Measurements from ENCODE around the gene PPP2R3B.

Gene PPP2R3B

GRCh38 chrX:318739-319578, 67.7 kb downstream of the PPP2R3B start, which contains the start of gene GTPBP6:
GTPBP6 (minus strand) TSS chrX:318796; CDS start chrX:318787, 9 bp downstream.
- H3K9me2 ChIP-seq (replicated peaks; ENCODE audit: control insufficient read depth, low read length) = no peaks in the 10 kb centered on the region
- H3F3A ChIP-seq (ENCODE audit: control insufficient read depth, insufficient read depth) = peaks cover 10% of the 10 kb centered on the region; the same call in 1 of the 2 replicates
- no peaks in the 10 kb centered on the region for H3K9me3 ChIP-seq (ENCODE audit: control insufficient read depth, insufficient read depth, low read length)
- H3K4me3 ChIP-seq (ENCODE audit: low read length) = peak within 1 kb of the TSS; percentile 96
- peak within 1 kb of the TSS; percentile 72 for H3K27ac ChIP-seq (ENCODE audit: low read depth, low read length)
- H3K4me1 ChIP-seq (ENCODE audit: control insufficient read depth, low read length) = peaks cover 30% of the 10 kb centered on the region
- H3K36me3 ChIP-seq (ENCODE audit: control insufficient read depth, low read length) = peaks cover 28% of the 10 kb centered on the region
- peaks cover 32% of the 10 kb centered on the region for H3K79me2 ChIP-seq (ENCODE audit: control insufficient read depth, low read length)
- 0 out of 2 replicates have a peak, but pooled peaks cover 6% of the 10 kb centered on the region for H4K20me1 ChIP-seq (ENCODE audit: control insufficient read depth, insufficient read depth, low read depth, low read length)
- H3K27me3 ChIP-seq (ENCODE audit: control insufficient read depth, low read length) = no peaks in the 10 kb centered on the region; the same call in 1 of the 2 replicates
- TF ChIP-seq CTCF (IDR thresholded peaks at IDR 0.05; ENCODE audit: low read depth, low read length, poor library complexity, severe bottlenecking) (peak; percentile 22), EZH2phosphoT487 (IDR thresholded peaks at IDR 0.05; ENCODE audit: borderline replicate concordance, low read length) (no peak)
- H3K4me2 ChIP-seq (ENCODE audit: low read length) = peak within 1 kb of the TSS; percentile 95

GRCh38 chrX:318068-318738, 68.5 kb downstream of the PPP2R3B start:
- no peaks in the 10 kb centered on the region; the same call in 1 of the 2 replicates for H3K27me3 ChIP-seq (ENCODE audit: control insufficient read depth, low read length)
- no peaks in the 10 kb centered on the region for H3K9me3 ChIP-seq (ENCODE audit: control insufficient read depth, insufficient read depth, low read length)
- TF ChIP-seq EZH2phosphoT487 (IDR thresholded peaks at IDR 0.05; ENCODE audit: borderline replicate concordance, low read length) (no peak), CTCF (IDR thresholded peaks at IDR 0.05; ENCODE audit: low read depth, low read length, poor library complexity, severe bottlenecking) (no peak)
- H3K9me2 ChIP-seq (replicated peaks; ENCODE audit: control insufficient read depth, low read length) = no peaks in the 10 kb centered on the region
- H3K4me1 ChIP-seq (ENCODE audit: control insufficient read depth, low read length) = peaks cover 23% of the 10 kb centered on the region
- H3K4me2 ChIP-seq (ENCODE audit: low read length) = peak overlapping the region; percentile 55
- peak overlapping the region; percentile 82 for H3K4me3 ChIP-seq (ENCODE audit: low read length)
- H3K36me3 ChIP-seq (ENCODE audit: control insufficient read depth, low read length) = peaks cover 34% of the 10 kb centered on the region
- H3K27ac ChIP-seq (ENCODE audit: low read depth, low read length) = peak overlapping the region; percentile 72
- peaks cover 9% of the 10 kb centered on the region; the same call in 1 of the 2 replicates for H3F3A ChIP-seq (ENCODE audit: control insufficient read depth, insufficient read depth)
- peaks cover 32% of the 10 kb centered on the region for H3K79me2 ChIP-seq (ENCODE audit: control insufficient read depth, low read length)
- H4K20me1 ChIP-seq (ENCODE audit: control insufficient read depth, insufficient read depth, low read depth, low read length) = 0 out of 2 replicates have a peak, but pooled peaks cover 6% of the 10 kb centered on the region

- H3K4me2 ChIP-seq (ENCODE audit: low read length) = peak overlapping the region; percentile 55
- peak overlapping the region; percentile 46 for H3K4me3 ChIP-seq (ENCODE audit: low read length)
- no peaks in the 10 kb centered on the region for H3K9me2 ChIP-seq (replicated peaks; ENCODE audit: control insufficient read depth, low read length)
- H3F3A ChIP-seq (ENCODE audit: control insufficient read depth, insufficient read depth) = peaks cover 5% of the 10 kb centered on the region; the same call in 1 of the 2 replicates
- H3K79me2 ChIP-seq (ENCODE audit: control insufficient read depth, low read length) = peaks cover 32% of the 10 kb centered on the region
- H3K27ac ChIP-seq (ENCODE audit: low read depth, low read length) = no peak overlapping the region
- H3K27me3 ChIP-seq (ENCODE audit: control insufficient read depth, low read length) = no peaks in the 10 kb centered on the region; the same call in 1 of the 2 replicates
- H4K20me1 ChIP-seq (ENCODE audit: control insufficient read depth, insufficient read depth, low read depth, low read length) = 0 out of 2 replicates have a peak, but pooled peaks cover 6% of the 10 kb centered on the region
- H3K36me3 ChIP-seq (ENCODE audit: control insufficient read depth, low read length) = peaks cover 41% of the 10 kb centered on the region
- TF ChIP-seq CTCF (IDR thresholded peaks at IDR 0.05; ENCODE audit: low read depth, low read length, poor library complexity, severe bottlenecking) (no peak), EZH2phosphoT487 (IDR thresholded peaks at IDR 0.05; ENCODE audit: borderline replicate concordance, low read length) (no peak)
- H3K4me1 ChIP-seq (ENCODE audit: control insufficient read depth, low read length) = peaks cover 21% of the 10 kb centered on the region
- no peaks in the 10 kb centered on the region for H3K9me3 ChIP-seq (ENCODE audit: control insufficient read depth, insufficient read depth, low read length)
Observed at GRCh38 chrX:317424-318067, 69.2 kb downstream of the PPP2R3B start.

Measured in DOHH2 (cell line).